Liver (tissue), 9 donors: ENCODE measurements around the gene PLXDC2. TPM values are rescaled to one million over a fixed set of nuclear protein-coding genes. Genes with fewer than 3 reads are reported as not detected.

Experiments used
- DNase-seq: peaks from one replicate; pipeline ENCODE4 v3.0.0-alpha.2; 2017; ENCODE audit warnings: low spot score
- H3K27ac ChIP-seq, 2 donors: one replicate each; pipeline ENCODE4 v1.7.0; 2013; ENCODE audit warnings: inconsistent platforms in 2 of 2, low read length in 2 of 2, control low read depth in 1 of 2, low read depth in 1 of 2, mild to moderate bottlenecking in 1 of 2
- H3K27me3 ChIP-seq, 4 donors: one replicate each; pipeline versions ENCODE4 v1.6.1 to v1.7.0; 2013; ENCODE audit warnings: low read length in 3 of 4, inconsistent platforms in 1 of 4, mild to moderate bottlenecking in 1 of 4, moderate library complexity in 1 of 4; ENCODE audit not compliant: control insufficient read depth in 4 of 4, insufficient read depth in 4 of 4
- H3K36me3 ChIP-seq, 4 donors: one replicate each; pipeline versions ENCODE4 v1.6.1 to v1.7.0; 2013; ENCODE audit warnings: low read length in 3 of 4, mild to moderate bottlenecking in 3 of 4, low read depth in 1 of 4, moderate library complexity in 1 of 4; ENCODE audit not compliant: control insufficient read depth in 4 of 4, insufficient read depth in 3 of 4
- H3K4me1 ChIP-seq, 4 donors: one replicate each; pipeline versions ENCODE4 v1.6.1 to v1.7.0; 2013; ENCODE audit warnings: low read length in 3 of 4, mild to moderate bottlenecking in 3 of 4, moderate library complexity in 1 of 4; ENCODE audit not compliant: control insufficient read depth in 4 of 4, insufficient read depth in 4 of 4
- H3K4me3 ChIP-seq, 3 donors: one replicate each; pipeline versions ENCODE4 v1.6.1 to v1.7.0; 2013; ENCODE audit warnings: low read length in 3 of 3, control low read depth in 1 of 3, low read depth in 1 of 3, mild to moderate bottlenecking in 1 of 3
- H3K9ac ChIP-seq, 2 donors: one replicate each; pipeline ENCODE4 v1.7.0; 2013; ENCODE audit warnings: low read length in 2 of 2, mild to moderate bottlenecking in 2 of 2, moderate library complexity in 2 of 2, control low read depth in 1 of 2, low read depth in 1 of 2
- H3K9me3 ChIP-seq, 4 donors: one replicate each; pipeline versions ENCODE4 v1.6.1 to v1.7.0; 2013; ENCODE audit warnings: low read length in 3 of 4; ENCODE audit not compliant: control insufficient read depth in 4 of 4
- ATF3 ChIP-seq: IDR thresholded peaks from 2 replicates; pipeline ENCODE4 v1.6.1; 2016; ENCODE audit warnings: antibody characterized with exemption
- CTCF ChIP-seq: fragments of 150-350 bp; IDR thresholded peaks from 2 replicates; pipeline ENCODE4 v1.5.1; 2017; ENCODE audit warnings: improper control_type of control experiment, low read depth, low read length; ENCODE audit not compliant: missing input control
- EGR1 ChIP-seq, 2 donors: IDR thresholded peaks; 2 replicates each; pipeline ENCODE4 v1.6.1; 2016 to 2018; ENCODE audit warnings: antibody characterized with exemption in 2 of 2, low read depth in 2 of 2
- FOXA1 ChIP-seq: IDR thresholded peaks from 2 replicates; pipeline ENCODE4 v1.6.1; 2016; ENCODE audit warnings: antibody characterized with exemption
- FOXA2 ChIP-seq: IDR thresholded peaks from 2 replicates; pipeline ENCODE4 v1.6.1; 2016; ENCODE audit warnings: antibody characterized with exemption
- GABPA ChIP-seq, 2 donors: IDR thresholded peaks in 1 of 2; conservative IDR thresholded peaks in 1 of 2; 2 replicates each; pipeline ENCODE4 v1.6.1; 2016; ENCODE audit warnings: antibody characterized with exemption in 2 of 2, mild to moderate bottlenecking in 1 of 2, moderate library complexity in 1 of 2
- HNF4A ChIP-seq, 2 donors: conservative IDR thresholded peaks; 2 replicates each; pipeline ENCODE4 v1.6.1; 2016; ENCODE audit warnings: antibody characterized with exemption in 2 of 2, mild to moderate bottlenecking in 2 of 2
- HNF4G ChIP-seq: IDR thresholded peaks from 2 replicates; pipeline ENCODE4 v1.6.1; 2016; ENCODE audit warnings: antibody characterized with exemption
- JUND ChIP-seq, 2 donors: IDR thresholded peaks; 2 replicates each; pipeline ENCODE4 v1.6.1; 2016; ENCODE audit warnings: antibody characterized with exemption in 2 of 2
- MAX ChIP-seq: IDR thresholded peaks from 2 replicates; pipeline ENCODE4 v1.6.1; 2016; ENCODE audit warnings: antibody characterized with exemption
- NR2F2 ChIP-seq: IDR thresholded peaks from 2 replicates; pipeline ENCODE4 v1.6.1; 2016; ENCODE audit warnings: antibody characterized with exemption
- RAD21 ChIP-seq, 2 donors: IDR thresholded peaks; 2 replicates each; pipeline ENCODE4 v1.6.1; 2016; ENCODE audit warnings: antibody characterized with exemption in 2 of 2, mild to moderate bottlenecking in 2 of 2
- REST ChIP-seq: IDR thresholded peaks from 2 replicates; pipeline ENCODE4 v1.6.1; 2016; ENCODE audit warnings: antibody characterized with exemption, mild to moderate bottlenecking
- RXRA ChIP-seq, 2 donors: IDR thresholded peaks; 2 replicates each; pipeline ENCODE4 v1.6.1; 2017 to 2018; ENCODE audit warnings: antibody characterized with exemption in 2 of 2, mild to moderate bottlenecking in 1 of 2
- SP1 ChIP-seq: IDR thresholded peaks from 2 replicates; pipeline ENCODE4 v1.6.1; 2018; ENCODE audit warnings: antibody characterized with exemption, mild to moderate bottlenecking
- TAF1 ChIP-seq: conservative IDR thresholded peaks from 2 replicates; pipeline ENCODE4 v1.6.1; 2016; ENCODE audit warnings: antibody characterized with exemption, mild to moderate bottlenecking
- YY1 ChIP-seq: IDR thresholded peaks from 2 replicates; pipeline ENCODE4 v1.6.1; 2016; ENCODE audit warnings: antibody characterized with exemption, mild to moderate bottlenecking
- ZBTB33 ChIP-seq: IDR thresholded peaks from 2 replicates; pipeline ENCODE4 v1.6.1; 2016; ENCODE audit warnings: antibody characterized with exemption
- WGBS: extraction: QIAGEN DNeasy Blood & Tissue Kit; methylation state at CpG from one replicate; pipeline ENCODE4 v1.1.7; 2013; 5-methylcytosine and 5-hydroxymethylcytosine counted together
- polyA plus RNA-seq, 2 donors: library from polyadenylated mRNA; stranded (reverse) in 1 of 2; unstranded in 1 of 2; fragments of 200-250 nt in 1 of 2; fragments of >200 nt in 1 of 2; fragmentation: Nextera tagmentation in 1 of 2; extraction: Ambion mirVana in 1 of 2; gene quantifications; one replicate each; pipeline versions ENCODE4 v1.2.1 to v1.2.3, GENCODE V29; 2013 to 2015
- total RNA-seq, 2 donors: library from RNA; depleted of rRNA; stranded (reverse); fragments of >200 nt; gene quantifications; one replicate each; pipeline ENCODE4 v1.2.3, GENCODE V29; 2014
- donor health status: healthy.
- donor health status: healthy.
- donor health status: healthy.
- donor health status: healthy.
- donor health status: healthy.

Gene PLXDC2
- total and polyA plus RNA-seq, 4 donors: 1.4 to 5.1 (median 2.4) TPM

- no peaks in the 10 kb centered on the region for H3K4me1 ChIP-seq
- no peak overlapping the region for H3K9ac ChIP-seq
- no peak overlapping the region for H3K4me3 ChIP-seq
- no peaks in the 10 kb centered on the region for H3K9me3 ChIP-seq
- no peak for DNase-seq
- no peaks in the 10 kb centered on the region for H3K36me3 ChIP-seq
- TF ChIP-seq REST: no peak
- no peak for TF ChIP-seq RAD21 (IDR thresholded peaks at IDR 0.05)
- no peak for TF ChIP-seq JUND (IDR thresholded peaks at IDR 0.05)
- TF ChIP-seq HNF4A (conservative IDR thresholded peaks at IDR 0.05): no peak
- TF ChIP-seq FOXA2: no peak
- TF ChIP-seq FOXA1: no peak
- TF ChIP-seq HNF4G: no peak
- no peak overlapping the region for H3K27ac ChIP-seq
- 88% methylated on average over 3 of the region's 3 CpGs for WGBS
- H3K27me3 ChIP-seq: no peaks in the 10 kb centered on the region
Measured at GRCh38 chr10:20173046-20173445, 356.8 kb downstream of the PLXDC2 start.

- 61% methylated on average over 3 of the region's 3 CpGs for WGBS
- H3K4me1 ChIP-seq: no peaks in the 10 kb centered on the region
Measured at GRCh38 chr10:20175719-20176118, 359.5 kb downstream of the PLXDC2 start.

More at GRCh38 chr10:20175719-20176118, 359.5 kb downstream of the PLXDC2 start:
- no peaks in the 10 kb centered on the region for H3K9me3 ChIP-seq
- H3K4me3 ChIP-seq: no peak overlapping the region
- no peak overlapping the region for H3K9ac ChIP-seq
- no peaks in the 10 kb centered on the region for H3K36me3 ChIP-seq
- no peak for DNase-seq
- H3K27ac ChIP-seq: no peak overlapping the region
- H3K27me3 ChIP-seq: no peaks in the 10 kb centered on the region
- TF ChIP-seq HNF4G (no peak), REST (no peak), GABPA (IDR thresholded peaks at IDR 0.05 in 1 of 2, conservative IDR thresholded peaks at IDR 0.05 in 1 of 2) (no peak), FOXA2 (no peak), RXRA (IDR thresholded peaks at IDR 0.05) (no peak), EGR1 (IDR thresholded peaks at IDR 0.05; ENCODE audit: low read depth in 2 of 2) (no peak), NR2F2 (no peak), HNF4A (conservative IDR thresholded peaks at IDR 0.05) (no peak), ATF3 (no peak), SP1 (no peak), RAD21 (IDR thresholded peaks at IDR 0.05) (no peak), MAX (no peak), JUND (IDR thresholded peaks at IDR 0.05) (no peak), FOXA1 (no peak), ZBTB33 (no peak), CTCF (no peak), TAF1 (no peak), YY1 (no peak)
